ENCODE data around the gene GPANK1. TPM values are rescaled to one million over a fixed set of nuclear protein-coding genes. Genes with fewer than 3 reads are reported as not detected.

The GPANK1 gene
- total RNA-seq, 2 donors from 2014 or later, result 14.7 to 20.0 TPM

DNA sequence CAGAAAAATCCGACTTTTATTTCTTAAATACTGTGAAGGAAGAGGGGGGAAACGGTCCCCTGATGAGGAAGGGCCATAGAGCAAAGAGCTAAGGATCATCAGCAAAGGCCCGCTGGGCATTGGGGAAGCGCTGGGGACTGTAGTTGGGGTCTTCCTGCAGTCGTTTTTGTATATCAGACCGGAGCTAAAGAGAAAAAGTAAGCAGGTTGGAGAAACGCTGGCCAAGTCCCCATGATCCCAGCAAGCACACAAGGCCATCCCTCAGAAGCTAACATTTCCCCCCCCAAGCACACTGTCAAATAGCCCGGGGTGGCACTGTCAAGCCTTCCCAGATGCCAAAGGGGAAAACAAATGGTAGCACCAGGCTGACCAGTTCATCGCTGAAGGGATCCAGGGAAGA, 25.8 kb downstream of the GPANK1 start:
- Histone ChIP-seq H3K27me3 (no peaks in the 10 kb centered on the region), H3K4me1 (no peaks in the 10 kb centered on the region), H3K9me3 (no peaks in the 10 kb centered on the region), H3K27ac (no peak overlapping the region), H3K4me3 (no peak overlapping the region), H3K36me3 (peaks cover 100% of the 10 kb centered on the region)
- no peak for TF ChIP-seq CTCF (IDR thresholded peaks at IDR 0.05)
- no peak for DNase-seq (ENCODE audit: low spot score)

DNA sequence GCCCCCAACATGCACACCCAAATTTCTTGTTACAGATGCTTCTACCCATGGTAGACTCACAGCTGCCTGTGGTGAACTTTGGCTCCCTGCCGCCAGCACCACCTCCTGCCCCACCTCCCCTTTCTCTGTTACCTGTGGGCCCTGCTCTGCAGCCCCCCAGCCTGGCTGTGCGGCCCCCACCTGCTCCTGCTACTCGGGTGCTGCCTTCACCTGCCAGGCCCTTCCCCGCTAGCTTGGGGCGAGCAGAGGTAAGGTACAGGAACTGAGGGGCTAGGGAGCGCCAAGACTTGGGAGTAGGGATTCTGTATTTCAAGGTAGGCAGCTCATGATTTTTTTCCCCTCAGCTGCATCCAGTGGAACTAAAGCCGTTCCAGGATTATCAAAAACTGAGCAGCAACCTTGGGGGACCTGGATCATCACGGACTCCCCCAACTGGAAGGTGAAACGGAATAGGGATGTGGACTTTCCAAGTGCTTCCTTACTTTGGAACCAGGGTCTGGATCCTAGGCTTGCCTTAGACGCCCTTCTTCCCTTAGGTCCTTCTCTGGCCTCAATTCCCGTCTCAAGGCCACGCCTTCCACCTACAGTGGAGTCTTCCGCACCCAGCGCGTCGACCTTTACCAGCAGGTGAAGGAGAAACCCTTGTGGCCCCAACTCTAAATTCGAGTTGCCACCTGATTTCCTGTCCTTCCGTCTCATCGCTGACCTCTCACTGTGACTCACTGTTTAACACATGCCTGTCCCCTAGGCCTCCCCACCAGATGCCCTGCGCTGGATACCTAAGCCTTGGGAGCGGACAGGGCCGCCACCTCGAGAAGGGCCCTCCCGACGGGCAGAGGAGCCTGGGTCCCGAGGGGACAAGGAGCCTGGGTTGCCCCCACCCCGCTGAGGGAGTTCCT, 27.9 kb downstream of the GPANK1 start:
- no peaks in the 10 kb centered on the region for H3K27me3 ChIP-seq
- no peak for DNase-seq (ENCODE audit: low spot score)
- no peak overlapping the region for H3K27ac ChIP-seq
- no peaks in the 10 kb centered on the region for H3K4me1 ChIP-seq
- peaks cover 100% of the 10 kb centered on the region for H3K36me3 ChIP-seq
- no peak overlapping the region for H3K4me3 ChIP-seq
- H3K9me3 ChIP-seq, result no peaks in the 10 kb centered on the region
- no peak for TF ChIP-seq CTCF (IDR thresholded peaks at IDR 0.05)

- Histone ChIP-seq H3K27me3 (no peaks in the 10 kb centered on the region), H3K27ac (no peak overlapping the region), H3K4me1 (no peaks in the 10 kb centered on the region), H3K9me3 (no peaks in the 10 kb centered on the region), H3K36me3 (peaks cover 100% of the 10 kb centered on the region), H3K4me3 (no peak overlapping the region)
- no peak for DNase-seq (ENCODE audit: low spot score)
- no peak for TF ChIP-seq CTCF (IDR thresholded peaks at IDR 0.05)
Observed at GRCh38 chr6:31634969-31635575, 29.7 kb downstream of the GPANK1 start.

GRCh38 chr6:31634131-31634530, 30.7 kb downstream of the GPANK1 start:
- no peaks in the 10 kb centered on the region for H3K9me3 ChIP-seq
- peaks cover 100% of the 10 kb centered on the region for H3K36me3 ChIP-seq
- H3K4me1 ChIP-seq, result no peaks in the 10 kb centered on the region
- DNase-seq (ENCODE audit: low spot score), result no peak
- H3K27me3 ChIP-seq, result no peaks in the 10 kb centered on the region
- no peak overlapping the region for H3K4me3 ChIP-seq
- H3K27ac ChIP-seq, result no peak overlapping the region
- no peak for TF ChIP-seq CTCF (IDR thresholded peaks at IDR 0.05)

GRCh38 chr6:31633447-31633846, 31.4 kb downstream of the GPANK1 start:
- H3K9me3 ChIP-seq, result no peaks in the 10 kb centered on the region
- H3K36me3 ChIP-seq, result peaks cover 100% of the 10 kb centered on the region
- no peak overlapping the region for H3K4me3 ChIP-seq
- no peak overlapping the region for H3K27ac ChIP-seq
- H3K4me1 ChIP-seq, result no peaks in the 10 kb centered on the region
- H3K27me3 ChIP-seq, result no peaks in the 10 kb centered on the region
- no peak for TF ChIP-seq CTCF (IDR thresholded peaks at IDR 0.05)
- DNase-seq (ENCODE audit: low spot score), result no peak

All from right atrium auricular region (tissue), 2 donors.